Testis (tissue), 2 donors: ENCODE measurements around the gene TACSTD2.

Experiments used
- CTCF ChIP-seq, 3 experiments: fragments of 450-650 bp in 2 of 3; fragments of 200-600 bp in 1 of 3; sonication (generic) in 1 of 3; IDR thresholded peaks; one replicate each; pipeline ENCODE4 v1.5.1; 2016 to 2019; ENCODE audit warnings: antibody characterized with exemption in 3 of 3, mild to moderate bottlenecking in 2 of 3, moderate library complexity in 1 of 3
- POLR2A ChIP-seq: fragments of 450-650 bp; IDR thresholded peaks from one replicate; pipeline ENCODE4 v1.6.1; 2017; ENCODE audit warnings: antibody characterized with exemption, mild to moderate bottlenecking, moderate library complexity

- TF ChIP-seq CTCF (IDR thresholded peaks at IDR 0.05) (no peak), POLR2A (no peak)
Observed at GRCh38 chr1:58575551-58576324, 1.3 kb downstream of the TACSTD2 start.
